Mucosa of descending colon (tissue), 3 donors: ENCODE data around the gene ADM5. TPM values are rescaled to one million over a fixed set of nuclear protein-coding genes. Genes with fewer than 3 reads are reported as not detected.

Experiments used
- ATAC-seq: fragments of 200-7000 bp; cut with Tn5 transposase; one replicate; pipeline ENCODE4 v1.9.1; 2020; ENCODE audit warnings: mild to moderate bottlenecking, moderate library complexity
- DNase-seq, 3 donors: peaks; one replicate each; pipeline ENCODE4 v3.0.0-alpha.2; 2020
- H3K36me3 ChIP-seq: fragments of 200-600 bp; one replicate; pipeline ENCODE4 v1.8.0; 2021; ENCODE audit warnings: low read depth, mild to moderate bottlenecking
- H3K4me1 ChIP-seq: fragments of 200-600 bp; one replicate; pipeline ENCODE4 v1.8.0; 2021; ENCODE audit warnings: low read depth, mild to moderate bottlenecking
- H3K4me3 ChIP-seq: fragments of 200-600 bp; one replicate; pipeline ENCODE4 v1.8.0; 2021; ENCODE audit warnings: mild to moderate bottlenecking
- H3K9me3 ChIP-seq: fragments of 200-600 bp; one replicate; pipeline ENCODE4 v1.8.0; 2021; ENCODE audit warnings: mild to moderate bottlenecking
- CTCF ChIP-seq: fragments of 200-600 bp; IDR thresholded peaks from one replicate; pipeline ENCODE4 v1.8.0; 2022; ENCODE audit warnings: antibody characterized with exemption, mild to moderate bottlenecking
- intact Hi-C, 2 donors: fragments of 100-400 bp; cut with DNase I in 1 of 2; cut with micrococcal nuclease in 1 of 2; formaldehyde crosslinking; loops; one replicate each; pipeline versions ENCODE4 v1.11.0 to v1.11.1; 2022; cut with DNase I, micrococcal nuclease
- total RNA-seq, 3 donors: library from RNA; stranded (reverse); fragmentation: NEBNext Ultra II Directional in 2 of 3; extraction: Animal tissue kit (Norgen Biotek cat#: 25700) in 2 of 3; gene quantifications; one replicate each; pipeline versions ENCODE4 v1.2.1 to v1.2.4, GENCODE V29; 2021 to 2023
- donor health status: DM: no; HTN: no; CAD: no; lungs with moderate emphysema.
- donor health status: DM: no; HTN: no; CAD: no.
- donor health status: DM: no; HTN: yes; CAD: no.

ADM5 gene
- total RNA-seq, 3 donors from 2014 or later: 0.69 to 1.3 (median 1.2) TPM

GRCh38 chr19:49643466-49643865 lies 45.9 kb upstream of the ADM5 start:
- no peak for ATAC-seq
- Histone ChIP-seq H3K9me3 (no peaks in the 10 kb centered on the region), H3K4me1 (peaks cover 25% of the 10 kb centered on the region), H3K4me3 (no peak overlapping the region), H3K36me3 (peaks cover 5% of the 10 kb centered on the region)
- no peak for DNase-seq
- TF ChIP-seq CTCF: no peak
- intact Hi-C loops: no loop called here

- intact Hi-C loops: no loop called here
- Histone ChIP-seq H3K4me1 (peaks cover 12% of the 10 kb centered on the region), H3K36me3 (peaks cover 5% of the 10 kb centered on the region), H3K4me3 (no peak overlapping the region), H3K9me3 (no peaks in the 10 kb centered on the region)
- TF ChIP-seq CTCF: no peak
- DNase-seq (no peak), ATAC-seq (no peak)
Measured at GRCh38 chr19:49645592-49645991, 43.8 kb upstream of the ADM5 start.

GRCh38 chr19:49645995-49646394 lies 43.4 kb upstream of the ADM5 start:
- Histone ChIP-seq H3K36me3 (peaks cover 5% of the 10 kb centered on the region), H3K9me3 (no peaks in the 10 kb centered on the region), H3K4me3 (no peak overlapping the region), H3K4me1 (peaks cover 12% of the 10 kb centered on the region)
- no peak for ATAC-seq
- DNase-seq: no peak
- intact Hi-C loops: no loop called here
- TF ChIP-seq CTCF: no peak

- no peak overlapping the region for H3K4me3 ChIP-seq
- ATAC-seq (no peak), DNase-seq (no peak)
- TF ChIP-seq CTCF: no peak
- H3K36me3 ChIP-seq: peaks cover 5% of the 10 kb centered on the region
- intact Hi-C loops: no loop called here
- no peaks in the 10 kb centered on the region for H3K9me3 ChIP-seq
- H3K4me1 ChIP-seq: peaks cover 10% of the 10 kb centered on the region
Measured at GRCh38 chr19:49646586-49646985, 42.8 kb upstream of the ADM5 start.

GRCh38 chr19:49651029-49651819 lies 38.2 kb upstream of the ADM5 start:
- Histone ChIP-seq H3K36me3 (peaks cover 7% of the 10 kb centered on the region), H3K4me3 (no peak overlapping the region), H3K4me1 (no peaks in the 10 kb centered on the region), H3K9me3 (no peaks in the 10 kb centered on the region)
- no peak for DNase-seq
- intact Hi-C loops: no loop called here
- ATAC-seq: no peak
- no peak for TF ChIP-seq CTCF
